Activated CD4-positive, alpha-beta T cell treated with anti-CD3 and anti-CD28 coated beads, Interleukin-2, Interleukin-6, amounts not matched to agents 100 ng/mL and 50 ng/mL, durations not matched to agents 16 hours and 8 hours (primary cell): ENCODE measurements around the gene FREY1.

Experiments used
- DNase-seq: peaks from one replicate; pipeline ENCODE4 v3.0.0-alpha.2; 2020

Gene FREY1

GRCh38 chr11:45906965-45907611 lies at the start of gene FREY1:
FREY1 (minus strand) TSS chr11:45907271; CDS start chr11:45907245, 26 bp downstream.
- DNase-seq = no peak

GRCh38 chr11:45949992-45950407 lies 42.9 kb upstream of the FREY1 start:
- no peak for DNase-seq

GRCh38 chr11:45948356-45948755 lies 41.3 kb upstream of the FREY1 start:
- no peak for DNase-seq

GRCh38 chr11:45947885-45948284 lies 40.8 kb upstream of the FREY1 start:
- no peak for DNase-seq

GRCh38 chr11:45945397-45945999 lies 38.4 kb upstream of the FREY1 start:
- DNase-seq = no peak

GRCh38 chr11:45942381-45942780 lies 35.3 kb upstream of the FREY1 start:
- DNase-seq = no peak

- no peak for DNase-seq
Measured at GRCh38 chr11:45941285-45941684, 34.2 kb upstream of the FREY1 start.

GRCh38 chr11:45939836-45940235 lies 32.8 kb upstream of the FREY1 start:
- no peak for DNase-seq

- DNase-seq = no peak
Measured at GRCh38 chr11:45937916-45938315, 30.8 kb upstream of the FREY1 start.

- no peak for DNase-seq
Measured at GRCh38 chr11:45936511-45937054, 29.5 kb upstream of the FREY1 start.

GRCh38 chr11:45935349-45936064 lies 28.4 kb upstream of the FREY1 start:
- no peak for DNase-seq

GRCh38 chr11:45934580-45935318 lies 27.7 kb upstream of the FREY1 start:
- no peak for DNase-seq

- no peak for DNase-seq
Measured at GRCh38 chr11:45933846-45934579, 26.9 kb upstream of the FREY1 start.

- no peak for DNase-seq
Measured at GRCh38 chr11:45933131-45933831, 26.2 kb upstream of the FREY1 start.

- no peak for DNase-seq
Measured at GRCh38 chr11:45932217-45932616, 25.1 kb upstream of the FREY1 start.

GRCh38 chr11:45931739-45932138 lies 24.7 kb upstream of the FREY1 start:
- DNase-seq = no peak

- no peak for DNase-seq
Measured at GRCh38 chr11:45930951-45931570, 24.0 kb upstream of the FREY1 start.

GRCh38 chr11:45930031-45930794 lies 23.1 kb upstream of the FREY1 start:
- DNase-seq = peak; percentile 26

GRCh38 chr11:45929486-45930030 lies 22.5 kb upstream of the FREY1 start:
- no peak for DNase-seq

GRCh38 chr11:45928535-45929215 lies 21.6 kb upstream of the FREY1 start:
- no peak for DNase-seq
